Activated CD8-positive, alpha-beta memory T cell treated with anti-CD3 and anti-CD28 coated beads, Interleukin-2, amount 50 U/mL, for 4 hours (primary cell): ENCODE data around the gene LATS2.
A peak's percentile ranks its signal among the peaks of the same experiment; 100 is the strongest.
"Not testable (repeated sequence)": the region's sequence is repeated elsewhere in the genome, so short reads cannot be mapped to it uniquely, and the experiment has no call there.

Experiments
- DNase-seq: peaks from one replicate; pipeline ENCODE4 v3.0.0-alpha.2; 2020

Gene LATS2

DNA sequence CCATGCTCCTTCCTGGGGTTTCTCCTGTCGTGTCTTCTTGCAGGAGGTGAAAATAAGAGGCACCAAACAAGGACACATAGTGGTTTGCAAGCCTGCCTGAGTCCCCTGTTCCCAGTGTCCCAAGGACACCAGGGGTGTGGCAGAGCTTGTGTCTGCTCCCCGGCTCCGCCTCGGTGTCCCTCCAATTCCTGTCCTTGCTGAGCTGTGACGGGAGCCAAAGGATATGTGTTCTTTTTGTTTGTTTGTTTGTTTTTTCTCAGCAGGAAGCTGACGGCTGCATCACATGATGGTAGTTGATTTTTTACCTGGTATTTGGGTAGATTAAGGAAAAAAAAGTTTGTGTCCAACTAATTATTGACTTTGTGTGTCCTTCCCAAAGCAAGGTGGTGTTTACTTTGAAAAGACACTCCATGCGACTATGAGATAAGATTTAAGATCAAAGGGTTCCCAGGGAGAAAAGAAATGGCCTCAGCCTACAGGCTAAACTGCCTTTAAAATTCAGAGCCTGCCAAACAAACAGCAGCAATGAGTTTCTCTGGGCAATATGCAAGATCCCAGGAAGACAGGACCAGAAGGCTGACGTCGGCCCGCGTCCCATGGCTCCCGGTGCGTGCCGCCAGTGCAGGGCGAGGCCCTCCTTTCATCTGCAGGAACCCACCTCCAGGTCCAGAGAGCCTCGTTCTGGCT lies 108.0 kb downstream of the LATS2 start:
- no peak for DNase-seq

- DNase-seq: no peak
Observed at GRCh38 chr13:20952838-20953237, 108.5 kb downstream of the LATS2 start.

- DNase-seq: not testable (repeated sequence)
Observed at GRCh38 chr13:20948001-20948400, 113.4 kb downstream of the LATS2 start.

- DNase-seq: no peak
Observed at GRCh38 chr13:20945952-20946383, 115.4 kb downstream of the LATS2 start.

GRCh38 chr13:20942938-20943559 lies 118.3 kb downstream of the LATS2 start:
- DNase-seq: no peak

DNA sequence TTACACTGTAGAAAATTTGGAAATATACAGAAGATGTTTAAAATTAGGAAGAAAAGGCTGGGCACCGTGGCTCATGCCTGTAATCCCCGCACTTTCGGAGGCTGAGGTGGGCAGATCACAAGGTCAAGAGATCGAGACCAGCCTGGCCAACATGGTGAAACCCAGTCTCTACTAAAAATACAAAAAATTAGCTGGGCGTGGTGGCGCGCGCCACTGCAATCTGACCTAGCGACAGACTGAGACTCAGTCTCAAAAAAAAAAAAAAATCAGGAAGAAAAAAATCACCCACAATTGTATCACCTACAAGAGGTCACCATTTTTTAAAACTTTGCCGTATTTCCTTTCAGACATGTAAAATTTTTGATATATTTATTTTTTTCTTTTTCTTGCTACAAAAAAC lies 120.9 kb downstream of the LATS2 start:
- DNase-seq: not testable (repeated sequence)

DNA sequence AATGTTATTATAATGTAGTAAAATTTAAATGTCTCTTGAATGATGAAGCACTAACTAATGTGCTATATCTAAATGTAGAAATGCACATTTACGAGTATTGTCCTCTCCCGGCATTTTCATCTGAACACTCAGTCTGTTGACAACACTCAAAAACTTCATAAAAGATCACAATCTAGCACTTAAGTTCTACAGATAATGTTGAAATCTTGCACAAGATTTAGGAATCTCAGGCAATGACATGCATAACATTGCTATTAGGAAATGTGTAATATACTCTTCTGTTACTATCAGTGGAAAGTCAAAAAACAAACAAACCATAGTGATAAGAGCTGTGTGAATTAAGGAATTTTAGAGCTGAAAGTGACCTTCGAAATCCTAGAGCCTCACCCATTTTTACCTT lies 121.3 kb downstream of the LATS2 start:
- no peak for DNase-seq

GRCh38 chr13:20939662-20940061 lies 121.7 kb downstream of the LATS2 start:
- no peak for DNase-seq

DNA sequence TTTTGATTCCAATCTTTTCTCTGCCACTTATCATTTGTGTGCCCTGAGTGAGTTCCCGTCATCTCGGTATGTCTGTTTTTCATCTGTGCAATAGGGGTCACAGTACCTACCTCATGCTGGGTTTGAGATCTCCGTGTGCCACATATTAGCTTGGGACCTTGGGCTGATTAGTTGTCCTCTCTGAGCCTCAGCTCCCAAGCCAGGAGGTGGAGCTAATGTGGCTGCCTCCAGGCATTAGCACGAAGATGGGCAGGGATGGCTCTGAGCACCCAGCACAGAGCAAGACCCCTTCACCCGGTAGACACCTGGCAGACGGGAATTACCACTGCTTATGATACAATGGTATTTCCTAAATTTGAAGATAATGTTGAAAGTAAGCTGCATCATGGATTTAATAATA lies 123.1 kb downstream of the LATS2 start:
- no peak for DNase-seq

DNA sequence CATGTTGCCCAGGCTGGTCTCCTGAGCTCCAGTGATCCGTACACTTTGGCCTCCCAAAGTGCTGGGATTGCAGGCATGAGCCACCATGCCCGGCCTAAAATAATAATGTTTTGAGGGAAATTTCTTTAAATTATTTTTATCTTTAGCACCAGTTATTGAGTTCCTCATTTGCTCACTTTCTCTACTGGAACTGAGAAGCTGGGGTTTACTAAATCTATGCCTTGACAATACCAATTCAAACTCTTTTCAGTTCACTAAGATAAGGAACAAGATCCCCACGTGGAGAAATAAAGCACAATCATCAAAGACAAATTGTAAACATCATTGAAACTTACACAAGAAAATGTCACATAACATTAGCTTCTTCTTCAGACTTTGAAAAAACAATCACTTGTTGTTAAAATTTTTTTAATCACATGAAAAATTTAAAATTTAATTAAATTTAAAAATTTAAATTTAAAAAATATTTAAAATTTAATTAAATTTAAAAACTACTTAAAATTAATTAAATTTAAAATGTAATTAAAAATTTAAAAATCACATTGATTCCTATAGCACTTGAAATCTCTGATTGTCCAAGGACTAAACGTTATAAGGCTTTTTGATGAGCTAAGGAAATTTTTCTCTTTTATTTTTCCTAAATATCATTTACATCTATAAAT lies 133.7 kb downstream of the LATS2 start:
- DNase-seq: no peak

- not testable (repeated sequence) for DNase-seq
Observed at GRCh38 chr13:20925395-20925790, 136.0 kb downstream of the LATS2 start.

GRCh38 chr13:20924758-20925394 lies 136.5 kb downstream of the LATS2 start:
- DNase-seq: peak; percentile 72

DNA sequence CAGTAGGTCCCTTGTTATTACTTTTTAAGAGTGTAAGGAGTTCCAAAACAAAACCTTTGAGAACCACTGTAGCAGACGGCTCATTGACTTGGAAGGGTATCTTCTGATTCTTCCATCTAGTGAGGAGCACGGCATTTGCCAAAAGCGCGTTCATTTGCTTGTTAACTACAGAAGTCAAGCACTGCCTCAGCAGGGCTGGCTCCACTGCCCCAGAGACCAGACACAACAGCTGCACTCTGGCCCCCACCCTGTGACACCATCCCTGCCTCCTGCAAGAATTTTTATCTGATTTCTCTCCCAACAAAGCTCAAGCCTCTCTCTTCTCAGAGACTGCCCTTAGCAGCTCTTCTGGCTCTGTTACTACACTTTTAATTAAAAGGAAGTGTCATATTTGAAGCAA lies 138.1 kb downstream of the LATS2 start:
- DNase-seq: no peak
